ENCODE measurements around the gene NPAS2.

GRCh38 chr2:100906679-100907078 is 86.7 kb downstream of the NPAS2 start:
- TF ChIP-seq, protein P1, sequence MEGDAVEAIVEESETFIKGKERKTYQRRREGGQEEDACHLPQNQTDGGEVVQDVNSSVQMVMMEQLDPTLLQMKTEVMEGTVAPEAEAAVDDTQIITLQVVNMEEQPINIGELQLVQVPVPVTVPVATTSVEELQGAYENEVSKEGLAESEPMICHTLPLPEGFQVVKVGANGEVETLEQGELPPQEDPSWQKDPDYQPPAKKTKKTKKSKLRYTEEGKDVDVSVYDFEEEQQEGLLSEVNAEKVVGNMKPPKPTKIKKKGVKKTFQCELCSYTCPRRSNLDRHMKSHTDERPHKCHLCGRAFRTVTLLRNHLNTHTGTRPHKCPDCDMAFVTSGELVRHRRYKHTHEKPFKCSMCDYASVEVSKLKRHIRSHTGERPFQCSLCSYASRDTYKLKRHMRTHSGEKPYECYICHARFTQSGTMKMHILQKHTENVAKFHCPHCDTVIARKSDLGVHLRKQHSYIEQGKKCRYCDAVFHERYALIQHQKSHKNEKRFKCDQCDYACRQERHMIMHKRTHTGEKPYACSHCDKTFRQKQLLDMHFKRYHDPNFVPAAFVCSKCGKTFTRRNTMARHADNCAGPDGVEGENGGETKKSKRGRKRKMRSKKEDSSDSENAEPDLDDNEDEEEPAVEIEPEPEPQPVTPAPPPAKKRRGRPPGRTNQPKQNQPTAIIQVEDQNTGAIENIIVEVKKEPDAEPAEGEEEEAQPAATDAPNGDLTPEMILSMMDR (conservative IDR thresholded peaks at IDR 0.05) = no peak
- TF ChIP-seq ZFX (IDR thresholded peaks at IDR 0.05) = no peak

All from C4-2B (cell line).